HFFc6 (cell line): ENCODE data around the gene NHSL1. TPM values are rescaled to one million over a fixed set of nuclear protein-coding genes. Genes with fewer than 3 reads are reported as not detected.
A peak's percentile ranks its signal among the peaks of the same experiment; 100 is the strongest.

Experiments used
- DNase-seq: peaks from one replicate; pipeline ENCODE4 v3.0.0-alpha.2; 2018
- H3K27ac Mint-ChIP-seq: 2 replicates; pipeline ENCODE4 v1.8.0; 2020; ENCODE audit warnings: mild to moderate bottlenecking, mixed read lengths
- H3K27me3 Mint-ChIP-seq: 2 replicates; pipeline ENCODE4 v1.8.0; 2021; ENCODE audit warnings: mild to moderate bottlenecking, moderate library complexity, mixed read lengths; ENCODE audit not compliant: insufficient read depth
- H3K36me3 Mint-ChIP-seq: 2 replicates; pipeline ENCODE4 v1.8.0; 2021; ENCODE audit warnings: low read depth, mixed read lengths
- H3K4me1 Mint-ChIP-seq: 2 replicates; pipeline ENCODE4 v1.8.0; 2020; ENCODE audit warnings: low read depth, mixed read lengths
- H3K4me3 Mint-ChIP-seq: 2 replicates; pipeline ENCODE4 v1.8.0; 2020; ENCODE audit warnings: mild to moderate bottlenecking, moderate library complexity, mixed read lengths
- H3K9me3 Mint-ChIP-seq: 2 replicates; pipeline ENCODE4 v1.8.0; 2020; ENCODE audit warnings: mild to moderate bottlenecking, mixed read lengths
- CTCF ChIP-seq: fragments of 200-600 bp; sonication (generic); IDR thresholded peaks from 2 replicates; pipeline ENCODE4 v1.5.0; 2021; ENCODE audit warnings: antibody characterized with exemption, mild to moderate bottlenecking
- total RNA-seq, 6 experiments: library from RNA; stranded (reverse); fragmentation: NEBNext Ultra II Directional; extraction: Animal tissue kit (Norgen Biotek cat#: 25700); gene quantifications; 2 replicates in 1 of 6; 3 replicates in 5 of 6; pipeline ENCODE4 v1.2.3, GENCODE V29; 2021

The NHSL1 gene
- total RNA-seq, 6 experiments from 2014 or later = 4.4 to 12.3 (median 10.1) TPM

DNA sequence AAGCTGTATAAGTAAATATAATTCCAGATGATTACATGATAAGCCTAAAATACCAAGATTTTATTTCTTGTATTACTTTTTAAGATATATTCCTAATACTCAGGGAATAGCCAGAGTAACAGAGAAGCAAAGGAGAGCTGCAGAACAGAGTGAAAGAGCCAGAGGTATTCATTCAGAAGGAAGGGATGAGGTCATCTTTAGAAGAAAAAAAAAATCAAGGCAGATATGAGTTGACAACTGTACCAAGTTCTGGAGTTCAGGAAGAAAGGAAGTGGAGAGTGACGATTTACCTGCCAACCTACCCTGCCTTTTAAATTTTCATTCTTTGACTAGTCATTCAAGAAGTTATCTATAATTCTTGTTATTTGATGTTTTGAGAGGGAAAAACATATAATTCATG is 28.8 kb upstream of the NHSL1 start:
- no peak for DNase-seq
- Mint-ChIP-seq H3K4me1 (peaks cover 19% of the 10 kb centered on the region), H3K27me3 (no peaks in the 10 kb centered on the region), H3K4me3 (no peak overlapping the region), H3K27ac (no peak overlapping the region), H3K36me3 (no peaks in the 10 kb centered on the region), H3K9me3 (no peaks in the 10 kb centered on the region)
- TF ChIP-seq CTCF = no peak

DNA sequence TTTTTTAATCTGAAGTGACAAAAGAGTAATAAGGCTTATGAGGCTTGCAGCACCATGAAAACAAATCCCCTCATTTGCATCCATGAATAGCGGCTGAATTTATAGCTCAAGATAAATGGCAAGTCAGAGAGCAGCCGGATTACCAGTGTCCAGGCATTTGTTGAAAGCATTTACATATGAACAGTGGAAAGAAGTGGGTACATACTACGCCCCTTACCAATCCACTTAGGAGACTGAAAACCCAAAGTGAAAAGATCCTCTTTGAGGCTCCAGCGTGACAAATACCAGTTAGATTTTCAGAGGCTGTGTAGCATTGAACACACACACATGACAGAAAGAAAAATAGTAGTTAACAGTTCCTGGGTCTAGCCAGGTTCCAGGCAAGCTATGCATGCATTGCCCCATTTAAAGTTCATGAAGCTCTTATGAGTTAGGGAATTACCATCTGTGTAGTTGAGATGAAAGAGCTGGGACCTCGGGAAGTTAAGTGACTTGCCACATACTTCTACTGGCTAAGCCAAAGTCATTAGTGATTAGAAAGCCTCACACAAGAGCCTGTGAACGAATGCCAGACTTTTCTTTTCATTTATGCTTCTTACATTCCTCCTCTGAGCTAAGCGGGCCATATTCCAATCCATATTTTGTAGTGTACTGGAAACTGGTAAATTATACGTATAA is 28.3 kb upstream of the NHSL1 start:
- no peak for DNase-seq
- no peaks in the 10 kb centered on the region for H3K27me3 Mint-ChIP-seq
- TF ChIP-seq CTCF = no peak
- no peak overlapping the region for H3K27ac Mint-ChIP-seq
- no peaks in the 10 kb centered on the region for H3K9me3 Mint-ChIP-seq
- no peaks in the 10 kb centered on the region for H3K36me3 Mint-ChIP-seq
- no peak overlapping the region for H3K4me3 Mint-ChIP-seq
- peaks cover 19% of the 10 kb centered on the region for H3K4me1 Mint-ChIP-seq

- peak overlapping the region; percentile 63; the same call in 1 of the 2 replicates for H3K4me3 Mint-ChIP-seq
- DNase-seq = no peak
- no peaks in the 10 kb centered on the region for H3K36me3 Mint-ChIP-seq
- no peak for TF ChIP-seq CTCF
- H3K4me1 Mint-ChIP-seq = peaks cover 19% of the 10 kb centered on the region
- no peaks in the 10 kb centered on the region for H3K9me3 Mint-ChIP-seq
- no peak overlapping the region for H3K27ac Mint-ChIP-seq
- H3K27me3 Mint-ChIP-seq = no peaks in the 10 kb centered on the region
These were observed 27.5 kb upstream of the NHSL1 start for GRCh38 chr6:138526822-138527235.

- Mint-ChIP-seq H3K9me3 (no peaks in the 10 kb centered on the region), H3K27ac (no peak overlapping the region), H3K36me3 (no peaks in the 10 kb centered on the region), H3K27me3 (no peaks in the 10 kb centered on the region), H3K4me1 (peaks cover 23% of the 10 kb centered on the region), H3K4me3 (no peak overlapping the region)
- DNase-seq = no peak
- TF ChIP-seq CTCF = no peak
These were observed 26.1 kb upstream of the NHSL1 start for GRCh38 chr6:138525355-138525754.

DNA sequence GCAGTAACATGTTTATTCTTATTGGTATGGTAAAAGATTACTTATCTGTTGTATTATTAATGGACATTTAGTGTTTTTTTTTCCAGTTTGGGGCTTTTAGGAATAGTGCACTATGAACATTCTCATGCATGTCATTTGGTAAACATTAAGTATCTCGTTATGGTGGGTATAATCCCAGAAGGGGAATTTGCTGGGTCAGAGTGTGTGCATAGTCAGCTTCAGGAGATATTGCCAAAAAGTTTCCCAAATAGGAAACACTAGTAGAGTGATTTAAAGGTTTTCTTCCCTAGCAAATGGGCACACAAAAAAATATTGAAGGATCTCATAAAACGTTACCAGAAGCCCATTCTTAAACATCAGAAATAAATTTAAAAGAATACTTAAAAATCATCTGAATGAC is 25.2 kb upstream of the NHSL1 start:
- Mint-ChIP-seq H3K9me3 (no peaks in the 10 kb centered on the region), H3K4me1 (peaks cover 23% of the 10 kb centered on the region), H3K27me3 (no peaks in the 10 kb centered on the region), H3K36me3 (no peaks in the 10 kb centered on the region), H3K27ac (no peak overlapping the region), H3K4me3 (no peak overlapping the region)
- DNase-seq = no peak
- no peak for TF ChIP-seq CTCF
